Putamen (tissue), 1 donor: ENCODE measurements around the gene KDM7A.
"Not testable (repeated sequence)": the region's sequence is repeated elsewhere in the genome, so short reads cannot be mapped to it uniquely, and the experiment has no call there.

Experiments used
- DNase-seq: peaks from one replicate; pipeline ENCODE4 v3.0.0-alpha.2; 2016; ENCODE audit warnings: low spot score

Gene KDM7A

GRCh38 chr7:140176811-140177702 is at the start of gene KDM7A:
Gene KDM7A (minus strand): TSS chr7:140176983. CDS start chr7:140176937, 46 bp downstream.
- DNase-seq, result peak; percentile 95

DNA sequence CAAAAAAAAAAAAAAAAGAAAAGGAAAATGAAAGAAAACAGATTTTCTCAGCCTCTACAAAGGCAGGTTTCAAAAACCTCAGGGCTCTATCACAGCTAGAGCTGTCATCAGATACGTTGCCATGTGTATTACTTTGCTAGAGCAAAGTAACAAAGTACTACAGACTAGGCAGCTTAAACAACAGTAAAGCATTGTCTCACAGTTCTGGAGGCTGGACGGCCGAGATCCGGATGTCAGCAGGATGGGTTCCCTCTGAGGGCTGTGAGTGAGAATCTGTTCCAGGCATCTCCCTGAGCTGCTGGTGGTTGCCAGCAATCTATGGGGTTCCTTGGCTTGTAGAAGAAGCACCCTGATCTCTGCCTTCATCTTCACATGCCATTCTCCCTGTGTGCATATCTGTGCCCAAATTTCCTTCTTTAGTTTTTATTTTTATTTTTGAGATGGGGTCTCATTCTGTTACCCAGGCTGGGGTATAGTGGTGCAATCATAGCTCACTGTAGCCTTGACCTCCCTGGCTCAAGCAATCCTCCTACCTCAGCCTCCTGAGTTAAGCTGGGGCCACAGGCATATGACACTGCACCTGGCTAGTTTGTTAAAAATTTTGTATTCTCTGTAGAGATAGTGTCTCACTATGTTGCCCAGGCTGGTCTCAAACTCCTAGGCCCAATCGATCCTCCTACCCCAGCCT is 48.9 kb upstream of the KDM7A start:
- DNase-seq, result no peak

GRCh38 chr7:140223515-140224221 is 46.9 kb upstream of the KDM7A start:
- DNase-seq, result no peak

GRCh38 chr7:140222814-140223213 is 46.0 kb upstream of the KDM7A start:
- DNase-seq, result no peak

DNA sequence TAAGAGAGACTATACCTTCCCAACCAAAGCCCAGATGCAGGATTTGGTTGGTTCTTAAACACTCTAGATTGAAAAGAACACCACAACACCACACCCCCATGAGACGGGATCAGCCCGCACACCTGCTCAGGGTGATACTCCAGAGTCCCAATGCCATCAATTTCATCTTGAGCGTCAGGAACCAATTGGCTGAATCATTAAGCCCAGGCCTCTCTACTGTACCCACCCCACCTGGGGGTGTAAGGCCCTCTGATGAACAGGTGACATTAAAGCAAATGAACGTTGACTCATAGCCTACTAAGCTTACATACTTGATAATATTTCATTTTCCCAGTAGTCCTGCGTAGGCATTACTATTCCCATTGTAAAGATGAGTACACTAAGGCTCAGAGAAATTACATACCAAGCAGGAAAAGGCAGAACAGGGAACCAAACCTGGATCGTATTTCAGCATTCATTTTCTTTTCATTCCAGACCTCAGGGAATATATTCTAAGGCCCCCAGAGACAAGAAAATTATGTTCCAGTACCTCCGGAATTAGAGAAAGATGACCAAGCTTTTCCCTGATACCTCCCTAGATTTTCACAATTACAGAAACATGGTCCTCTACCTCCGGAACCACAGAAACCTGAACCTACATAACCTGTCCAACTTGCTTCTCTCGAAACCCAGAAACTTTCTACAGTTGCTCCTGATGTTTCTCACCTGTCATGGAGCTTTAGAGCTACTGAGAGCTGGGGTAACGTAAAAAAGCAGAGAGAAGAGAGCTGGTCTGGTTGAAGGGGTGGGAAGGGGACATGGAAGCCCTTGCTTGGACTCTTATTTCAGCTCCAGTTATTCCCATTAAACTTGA is 43.1 kb upstream of the KDM7A start:
- DNase-seq, result no peak

GRCh38 chr7:140218656-140219055 is 41.9 kb upstream of the KDM7A start:
- DNase-seq, result no peak

DNA sequence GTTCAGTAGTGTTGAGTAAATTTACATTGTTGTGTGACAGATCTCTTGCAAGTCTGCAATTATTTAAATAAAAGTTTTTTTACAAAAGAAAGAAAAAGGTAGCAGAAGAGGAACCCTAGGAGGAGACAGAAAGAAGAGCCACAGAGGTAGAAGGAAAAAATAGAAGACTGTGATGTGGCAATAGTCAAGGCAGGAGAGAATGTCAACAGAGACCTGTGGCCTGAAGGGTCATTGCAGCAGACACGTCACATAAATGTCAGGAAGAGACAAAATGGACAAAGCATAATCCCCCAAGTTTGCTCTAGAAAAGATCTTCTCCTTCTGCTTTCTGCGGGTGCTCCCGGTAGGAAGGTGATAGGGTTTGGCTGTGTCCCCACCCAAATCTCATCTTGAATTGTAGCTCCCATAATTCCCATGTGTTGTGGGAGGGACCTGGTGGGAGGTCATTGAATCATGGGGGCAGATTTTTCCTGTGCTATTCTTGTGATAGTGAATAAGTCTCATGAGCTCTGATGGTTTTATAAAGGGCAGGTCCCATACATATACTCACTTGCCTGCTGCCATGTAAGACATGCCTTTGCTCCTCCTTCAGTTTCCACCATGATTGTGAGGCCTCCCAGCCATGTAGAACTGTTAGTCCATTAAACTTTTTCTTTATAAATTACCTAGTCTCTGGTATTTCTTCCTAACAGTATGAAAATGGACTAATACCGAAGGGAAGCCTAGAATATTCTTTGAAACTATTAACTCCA is 41.1 kb upstream of the KDM7A start:
- DNase-seq, result no peak

DNA sequence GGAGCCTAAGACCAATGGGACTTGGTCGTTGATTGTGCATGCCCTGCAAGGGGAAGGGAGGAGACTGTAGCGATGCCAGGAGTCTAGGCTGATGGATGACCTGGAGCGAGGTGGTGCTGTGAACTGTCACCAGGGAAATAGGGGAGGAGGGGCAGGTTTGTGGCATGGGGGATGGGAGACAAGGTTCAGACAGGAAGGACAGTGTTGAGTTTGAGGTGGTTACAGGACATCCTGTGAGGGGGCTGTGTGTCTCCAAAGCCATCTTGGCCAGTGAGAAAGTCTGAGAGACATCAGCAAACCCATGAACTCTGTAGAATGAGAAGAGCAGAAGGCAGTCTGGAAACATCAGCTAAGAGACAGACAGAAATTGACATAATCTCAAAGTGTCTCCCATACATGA is 38.5 kb upstream of the KDM7A start:
- no peak for DNase-seq

- DNase-seq, result no peak
These were observed 37.4 kb upstream of the KDM7A start for GRCh38 chr7:140214075-140214684.

- no peak for DNase-seq
These were observed 36.9 kb upstream of the KDM7A start for GRCh38 chr7:140213684-140214074.

GRCh38 chr7:140212100-140212881 is 35.5 kb upstream of the KDM7A start:
- DNase-seq, result no peak

GRCh38 chr7:140211698-140212097 is 34.9 kb upstream of the KDM7A start:
- no peak for DNase-seq

DNA sequence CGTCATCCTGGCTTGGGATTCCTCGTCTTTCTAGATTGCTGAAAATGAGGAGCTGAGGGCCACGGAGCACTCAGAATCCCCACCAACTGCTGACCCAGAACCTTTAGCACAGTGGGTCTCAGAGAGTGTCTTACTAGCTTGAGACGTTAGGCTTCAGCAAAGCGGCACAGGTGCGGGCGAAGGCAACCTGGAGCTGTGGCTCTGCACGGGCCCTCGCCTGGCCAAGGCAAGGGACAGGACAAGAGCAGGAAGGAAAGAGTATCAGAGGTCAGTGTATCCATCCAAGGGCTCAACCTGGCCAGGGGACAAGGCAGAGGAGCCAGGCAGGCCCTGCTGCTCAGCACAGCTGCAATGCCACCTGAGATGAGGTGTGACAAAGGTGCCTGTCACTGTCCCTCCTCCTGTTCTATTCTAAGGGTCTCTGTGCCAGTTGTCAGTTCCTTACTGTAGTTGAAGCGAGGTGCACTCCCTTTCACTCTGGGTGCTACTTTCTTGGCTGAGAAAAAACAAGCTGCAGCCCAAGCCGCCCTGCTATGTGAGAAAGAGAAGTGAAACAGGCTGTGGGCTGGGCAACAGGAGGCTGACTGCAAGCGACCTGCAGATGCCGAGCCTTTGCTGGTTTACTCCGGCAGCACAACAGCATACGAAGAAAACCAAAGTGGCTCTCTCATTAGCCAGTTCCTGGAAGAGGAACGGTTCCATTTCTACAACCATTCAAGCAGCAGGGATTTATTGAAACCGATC is 33.3 kb upstream of the KDM7A start:
- no peak for DNase-seq

DNA sequence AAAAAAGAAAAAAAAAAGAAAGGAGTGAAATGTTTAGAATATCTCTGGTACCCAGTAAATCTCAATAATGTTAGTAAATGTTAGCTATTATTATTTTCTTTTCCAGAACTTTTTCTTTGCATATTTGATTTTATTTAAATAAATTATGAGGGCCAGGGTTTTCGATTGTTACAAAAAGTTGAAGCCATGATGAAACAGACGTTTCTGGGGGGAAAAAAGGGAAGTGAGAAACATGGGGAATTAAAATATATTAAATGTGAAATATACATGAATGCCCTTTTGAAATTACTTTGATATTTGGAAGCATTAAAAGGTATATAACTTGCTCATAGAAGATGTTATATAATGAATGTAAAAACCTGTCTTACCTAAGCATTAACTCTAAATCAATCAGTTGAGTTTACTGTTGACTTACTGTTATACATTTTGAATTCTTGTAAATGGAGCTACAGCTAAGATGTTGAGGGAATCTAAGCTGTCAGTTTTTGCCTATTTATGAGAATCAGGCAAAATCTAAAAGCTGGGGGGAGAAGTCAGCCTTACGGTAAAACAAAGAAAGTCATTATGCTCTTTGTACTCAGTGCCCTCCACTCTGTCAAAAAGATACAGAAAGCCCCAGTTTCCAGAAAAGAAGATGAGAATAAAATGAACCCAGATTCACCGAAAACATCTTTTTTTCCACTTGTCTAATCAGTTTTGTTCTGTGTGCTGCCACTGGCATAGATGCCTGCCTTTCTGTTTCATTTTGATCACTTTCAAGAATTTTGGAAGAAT is 30.0 kb upstream of the KDM7A start:
- DNase-seq, result no peak

DNA sequence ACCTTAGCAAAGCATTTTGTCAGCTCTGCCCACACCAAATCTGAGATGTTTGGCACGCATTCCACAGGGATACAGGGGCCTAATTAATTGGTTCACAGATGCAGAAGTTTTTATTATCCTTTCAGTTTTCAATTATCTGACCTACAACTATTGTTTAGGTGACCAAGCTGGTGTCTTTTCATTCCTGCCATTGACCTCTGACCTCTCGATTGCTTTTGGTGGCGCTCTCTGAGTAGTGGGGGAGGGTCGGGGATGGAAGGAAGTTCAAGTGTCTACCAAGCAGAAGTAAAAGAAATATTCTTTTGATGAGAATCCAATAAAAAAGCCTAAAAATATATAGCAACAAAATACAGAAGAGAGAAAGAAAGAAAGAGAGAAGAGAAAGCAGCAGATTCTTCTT is 28.8 kb upstream of the KDM7A start:
- no peak for DNase-seq

- no peak for DNase-seq
These were observed 26.8 kb upstream of the KDM7A start for GRCh38 chr7:140203556-140203955.

DNA sequence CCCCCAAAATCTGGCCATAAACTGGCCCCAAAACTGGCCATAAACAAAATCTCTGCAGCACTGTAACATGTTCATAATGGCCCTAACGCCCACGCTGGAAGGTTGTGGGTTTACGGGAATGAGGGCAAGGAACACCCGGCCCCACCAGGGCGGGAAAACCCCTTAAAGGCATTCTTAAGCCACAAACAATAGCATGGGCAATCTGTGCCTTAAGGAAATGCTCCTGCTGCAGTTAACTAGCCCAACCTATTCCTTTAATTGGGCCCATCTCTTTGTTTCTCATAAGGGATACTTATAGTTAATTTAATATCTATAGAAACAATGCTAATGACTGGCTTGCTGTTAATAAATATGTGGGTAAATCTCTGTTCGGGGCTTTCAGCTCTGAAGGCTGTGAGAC is 26.2 kb upstream of the KDM7A start:
- not testable (repeated sequence) for DNase-seq

DNA sequence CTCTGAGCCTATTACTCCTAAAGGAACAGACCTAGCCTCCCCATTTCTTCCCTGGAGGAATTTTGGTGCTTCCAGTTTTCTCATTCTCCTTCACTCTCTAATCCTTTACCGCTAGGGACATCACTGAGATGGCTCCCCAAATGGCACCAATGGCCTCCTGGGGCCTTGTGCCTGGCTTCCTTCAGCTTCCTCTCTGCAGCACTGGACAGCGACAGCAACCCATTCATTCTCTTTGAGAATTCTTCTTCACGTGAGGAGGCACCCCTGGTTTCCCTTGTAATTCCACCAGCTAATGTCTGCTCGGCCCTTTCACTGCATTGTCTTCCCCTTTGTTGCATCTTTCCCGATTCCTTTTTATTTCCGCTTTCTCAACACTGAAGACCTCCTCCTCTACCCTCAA is 24.6 kb upstream of the KDM7A start:
- no peak for DNase-seq
